GM19397 (cell line): ENCODE results near the gene SURF2.
"Not testable (repeated sequence)": the region's sequence is repeated elsewhere in the genome, so short reads cannot be mapped to it uniquely, and the experiment has no call there.

Source experiments
- ATAC-seq: cut with Tn5 transposase; IDR thresholded peaks from one replicate; pipeline ENCODE4 v1.9.1; 2021; ENCODE audit warnings: mild to moderate bottlenecking, moderate library complexity; ENCODE audit not compliant: unreplicated experiment

Gene SURF2

DNA sequence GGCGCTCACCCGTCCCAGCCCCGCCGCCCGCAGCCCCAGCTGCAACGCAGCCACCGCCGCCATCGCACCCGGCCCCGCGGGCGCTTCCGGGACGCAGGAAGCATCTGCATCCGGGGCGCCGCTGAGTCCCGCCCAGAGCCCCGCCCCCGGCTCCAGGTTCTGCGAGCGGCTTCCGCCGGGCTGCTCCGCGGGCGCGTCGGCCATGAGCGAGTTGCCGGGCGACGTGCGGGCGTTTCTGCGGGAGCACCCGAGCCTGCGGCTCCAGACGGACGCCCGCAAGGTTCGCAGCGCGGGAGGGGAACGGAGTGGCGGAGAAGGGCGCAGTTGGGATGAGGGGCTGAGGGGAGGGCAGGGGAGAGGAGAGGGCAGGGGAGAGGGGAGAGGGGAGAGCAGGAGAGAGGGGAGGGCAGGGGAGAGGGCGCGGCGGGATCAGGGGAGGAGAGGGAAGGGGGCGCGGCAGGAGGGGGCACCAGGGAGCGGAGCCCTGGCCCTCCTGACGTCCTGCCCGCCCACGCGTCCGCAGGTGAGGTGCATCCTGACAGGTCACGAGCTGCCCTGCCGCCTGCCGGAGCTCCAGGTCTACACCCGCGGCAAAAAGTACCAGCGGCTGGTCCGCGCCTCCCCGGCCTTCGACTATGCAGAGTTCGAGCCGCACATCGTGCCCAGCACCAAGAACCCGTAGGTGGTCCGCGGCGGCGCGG is at the start of gene SURF2, which contains the start of gene SURF1:
SURF2 (plus strand) TSS at position 160 of the 701 bp plus-strand sequence; CDS start at position 203, 43 bp downstream.
SURF1 (minus strand) TSS at position 97 of the 701 bp plus-strand sequence; CDS start at position 63, 34 bp downstream.
- ATAC-seq, result peak; percentile 70

DNA sequence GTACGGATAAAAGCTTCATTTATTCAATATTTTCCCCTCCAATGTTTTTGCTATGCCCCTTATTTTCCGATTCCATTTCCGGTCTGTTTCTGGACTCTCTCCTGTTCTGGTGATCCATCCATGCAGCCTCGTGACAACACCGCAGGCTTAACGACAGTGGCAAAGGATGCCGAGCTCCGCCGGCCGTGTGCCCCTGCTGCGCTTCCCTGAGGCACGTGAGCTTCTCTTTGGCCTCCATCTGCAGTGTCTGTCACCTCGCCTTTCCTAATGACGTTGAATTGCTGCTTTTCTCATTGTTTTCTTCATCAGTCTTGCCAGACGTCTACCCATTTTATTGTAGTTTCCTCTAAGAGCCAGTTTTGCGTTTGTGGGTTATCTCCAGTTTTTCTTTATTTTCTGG is 49.0 kb upstream of the SURF2 start:
- ATAC-seq, result no peak

DNA sequence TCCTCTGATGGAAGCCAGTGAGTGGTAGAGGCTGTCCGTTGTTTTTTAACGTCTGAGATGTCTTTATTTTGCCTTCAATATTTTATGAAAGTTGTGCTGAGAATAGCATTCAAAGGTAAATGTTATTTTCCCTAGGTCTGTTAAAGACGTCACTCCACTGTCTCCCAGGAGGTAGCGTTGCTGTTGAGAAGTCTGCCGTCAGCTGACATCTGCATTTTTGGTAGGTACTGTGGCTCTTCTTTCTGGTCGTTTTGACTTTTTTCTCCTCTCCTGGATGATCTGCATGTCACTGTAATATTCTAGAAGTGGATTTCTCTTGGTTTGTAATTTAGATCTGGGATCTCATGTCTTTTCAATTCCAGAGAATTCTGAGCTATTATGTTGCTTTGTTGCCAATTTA is 46.7 kb upstream of the SURF2 start:
- ATAC-seq, result no peak

DNA sequence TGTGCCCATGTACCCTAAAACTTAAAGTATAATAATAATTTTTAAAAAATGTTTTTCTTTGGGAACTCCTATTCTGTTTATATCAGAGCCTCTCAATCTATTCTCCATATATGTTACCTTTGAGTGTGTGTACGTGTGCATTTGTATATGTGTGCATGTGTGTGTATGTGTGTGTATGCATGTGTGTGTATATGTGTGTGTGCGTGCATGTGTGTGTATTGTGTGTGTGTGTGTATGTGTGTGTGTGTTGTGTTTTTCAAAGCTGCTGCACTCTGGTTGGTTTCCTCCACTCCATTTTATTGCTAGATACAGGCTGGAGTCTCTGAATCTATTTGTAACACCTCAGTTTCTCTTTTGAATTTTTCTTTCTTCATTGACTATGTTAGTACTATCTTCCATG is 40.4 kb upstream of the SURF2 start:
- ATAC-seq, result no peak

DNA sequence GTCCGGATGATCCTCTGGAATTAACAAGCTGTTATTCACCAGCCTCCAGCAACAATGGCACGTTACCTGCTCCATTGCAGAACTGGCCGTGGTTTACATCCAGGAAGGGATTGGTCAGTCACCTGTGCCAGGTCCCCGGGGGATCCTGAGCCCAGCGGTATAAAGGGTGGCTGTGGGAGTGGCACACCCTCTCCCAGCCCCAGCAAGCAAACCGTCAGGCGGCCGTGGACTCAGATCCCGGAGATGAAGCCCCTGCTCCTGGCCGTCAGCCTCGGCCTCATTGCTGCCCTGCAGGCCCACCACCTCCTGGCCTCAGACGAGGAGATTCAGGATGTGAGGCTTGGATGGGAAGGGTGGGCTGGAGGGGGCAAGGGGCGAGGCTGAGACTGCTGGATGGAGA is 38.8 kb upstream of the SURF2 start:
- not testable (repeated sequence) for ATAC-seq

DNA sequence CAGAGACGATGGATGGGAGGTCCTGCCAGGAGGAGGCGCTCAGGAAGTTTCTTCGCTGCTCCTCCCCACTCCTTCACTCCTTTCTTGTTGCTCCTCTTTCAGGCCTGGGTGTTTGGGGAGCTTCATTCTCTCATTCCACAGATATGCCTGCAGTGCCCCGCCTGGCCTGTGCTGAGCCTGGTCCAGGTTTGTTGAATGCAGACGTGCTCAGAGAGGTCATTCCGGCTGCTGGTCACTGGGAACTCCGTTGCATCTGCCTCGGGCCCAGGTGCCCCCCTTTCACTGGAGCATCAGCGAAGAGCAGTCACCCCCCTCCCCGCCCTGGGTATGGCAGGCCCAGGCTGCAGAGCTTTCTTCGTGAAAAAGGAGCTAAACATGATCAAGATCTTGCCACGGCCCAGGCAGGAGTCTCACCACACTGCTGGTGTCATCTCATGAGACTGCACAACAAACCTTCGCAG is 35.9 kb upstream of the SURF2 start:
- ATAC-seq, result no peak

DNA sequence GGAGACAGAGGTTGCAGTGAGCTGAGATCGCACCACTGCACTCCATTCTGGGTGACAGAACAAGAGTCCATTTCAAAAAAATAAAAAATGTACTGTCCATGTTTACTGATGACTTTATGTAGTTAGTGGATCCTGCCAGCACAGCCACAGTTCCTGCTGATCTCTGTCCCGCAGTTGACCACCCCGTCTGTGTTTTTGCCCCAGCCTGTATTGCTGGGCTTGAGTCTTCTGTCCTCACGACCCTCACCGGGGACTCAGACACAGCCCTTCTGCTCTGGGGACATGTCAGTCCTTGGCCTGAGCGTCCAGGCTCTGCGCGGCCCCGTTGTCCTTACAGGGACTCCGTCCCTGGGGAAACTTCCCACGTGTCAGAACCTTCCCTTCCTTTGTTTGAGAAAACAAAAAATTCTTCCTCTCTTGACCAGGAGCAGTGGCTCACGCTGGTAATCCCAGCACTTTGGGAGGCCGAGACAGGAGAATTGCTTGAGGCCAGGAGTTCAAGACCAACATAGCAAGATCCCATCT is 34.9 kb upstream of the SURF2 start:
- ATAC-seq, result no peak

DNA sequence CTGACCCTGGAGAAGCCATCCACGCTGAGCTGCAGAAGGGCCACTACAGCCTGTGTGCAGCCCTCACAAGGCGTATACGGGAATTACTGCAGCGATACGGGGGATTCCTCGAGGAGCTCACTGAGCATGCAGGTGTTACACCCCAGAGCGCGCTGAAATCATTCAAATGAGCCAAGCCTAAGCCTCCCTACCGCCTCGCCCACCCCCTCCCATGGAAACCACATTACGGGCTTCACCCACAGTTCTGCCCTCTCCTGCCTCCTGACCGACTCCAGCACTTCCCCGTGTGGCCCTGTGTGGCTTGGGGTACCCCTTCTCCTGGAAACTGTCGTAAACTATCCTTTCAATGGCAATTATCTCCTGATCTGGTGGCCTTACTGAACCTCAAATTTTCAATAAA is 33.6 kb upstream of the SURF2 start:
- ATAC-seq, result no peak

DNA sequence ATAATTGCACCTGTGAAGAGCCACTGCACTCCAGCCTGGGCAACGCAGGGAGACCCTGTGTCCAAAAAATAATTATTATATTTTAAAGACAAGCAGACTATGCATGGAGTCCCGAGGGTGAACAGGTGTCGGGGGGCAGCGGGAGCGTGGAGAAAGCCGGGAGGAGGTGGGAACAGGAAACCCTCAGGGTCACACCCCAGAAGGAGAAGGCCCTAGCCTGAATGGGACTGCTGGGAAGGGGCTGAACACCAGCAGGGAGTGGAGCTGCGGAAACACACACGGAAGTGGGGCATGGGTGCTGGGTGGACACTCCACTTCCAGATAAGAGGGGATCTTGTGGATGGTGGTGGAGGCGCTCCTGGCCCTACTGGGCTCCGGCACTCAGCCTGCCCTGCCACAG is 33.1 kb upstream of the SURF2 start:
- ATAC-seq, result no peak

DNA sequence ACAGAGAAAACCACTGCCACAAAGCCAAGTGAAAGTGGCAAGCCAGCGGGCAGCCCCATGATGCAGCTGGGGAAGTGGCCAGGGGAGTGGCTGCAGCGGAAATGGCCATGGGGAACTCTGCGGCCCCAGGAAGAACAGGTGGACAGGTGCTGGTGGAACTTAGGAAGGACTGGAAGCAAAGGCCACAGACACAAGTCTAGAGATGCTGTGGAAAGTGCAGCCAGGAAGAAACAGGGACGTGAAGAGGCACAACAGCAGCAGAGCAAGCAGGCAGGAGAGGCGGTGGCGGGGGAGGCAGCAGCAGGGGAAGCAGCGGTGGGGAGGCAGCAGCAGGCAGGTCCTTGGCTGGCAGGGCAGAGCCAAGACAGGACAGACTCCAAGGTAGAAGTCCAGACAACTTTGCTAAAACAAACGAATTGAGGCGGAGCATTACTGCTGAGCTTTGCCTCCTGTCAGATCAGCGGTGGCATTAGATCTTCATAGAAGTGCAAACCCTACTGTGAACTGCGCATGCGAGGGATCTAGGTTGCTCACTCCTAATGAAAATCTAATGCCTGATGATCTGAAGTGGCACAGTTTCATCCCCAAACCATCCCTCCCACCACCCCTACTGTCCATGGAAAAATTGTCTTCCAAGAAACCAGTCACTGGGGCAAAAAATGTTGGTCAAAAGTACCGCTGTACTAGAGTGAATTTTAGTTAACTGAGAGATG is 32.2 kb upstream of the SURF2 start:
- no peak for ATAC-seq

DNA sequence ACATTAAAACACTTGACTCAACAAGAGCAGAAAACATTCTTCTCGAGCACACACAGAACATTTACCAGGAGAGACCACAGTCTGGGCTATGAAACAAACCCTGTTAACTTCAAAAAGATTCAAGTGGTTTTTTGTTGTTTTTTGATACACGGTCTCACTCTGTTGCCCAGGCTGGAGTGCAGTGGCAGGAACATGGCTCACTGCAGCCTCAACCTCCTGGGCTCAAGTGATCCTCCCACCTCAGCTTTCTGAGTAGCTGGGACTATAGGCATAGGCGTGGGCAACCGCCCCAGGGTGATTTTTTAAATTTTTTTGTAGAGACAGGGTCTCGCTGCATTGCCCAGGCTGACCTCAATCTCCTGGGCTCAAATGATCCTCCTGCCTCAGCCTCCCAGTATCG is 29.3 kb upstream of the SURF2 start:
- ATAC-seq, result not testable (repeated sequence)

DNA sequence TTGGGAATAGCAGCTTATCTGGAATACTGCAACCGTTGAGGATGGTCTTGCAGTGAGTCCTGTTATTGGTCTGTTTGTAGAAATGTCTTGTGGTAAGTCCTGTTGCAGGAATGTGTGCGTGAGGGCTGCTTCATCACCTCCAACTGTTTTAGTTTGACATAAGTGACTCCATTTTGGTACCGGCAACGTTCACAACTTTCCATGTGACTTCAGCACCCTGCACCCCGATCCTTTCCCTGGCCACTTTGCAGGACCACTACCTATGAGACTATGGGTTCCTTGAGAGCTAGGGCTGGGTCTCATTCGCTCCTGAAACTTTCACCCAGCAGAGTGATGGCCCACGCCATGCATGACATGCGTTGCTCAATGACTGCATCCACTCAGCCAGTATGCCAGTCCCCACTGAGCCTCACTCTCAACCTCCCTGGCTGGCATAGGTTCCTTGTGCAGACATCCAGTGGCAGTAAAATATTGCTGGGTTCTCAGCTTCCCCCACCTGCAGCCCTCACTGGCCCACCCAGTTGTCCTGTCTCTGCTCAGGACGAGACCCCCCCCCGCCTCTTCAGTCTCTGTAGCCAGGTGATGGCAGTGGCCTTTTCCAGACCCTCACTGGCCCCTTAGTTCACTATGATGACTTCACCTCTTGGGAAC is 28.4 kb upstream of the SURF2 start:
- ATAC-seq, result no peak

DNA sequence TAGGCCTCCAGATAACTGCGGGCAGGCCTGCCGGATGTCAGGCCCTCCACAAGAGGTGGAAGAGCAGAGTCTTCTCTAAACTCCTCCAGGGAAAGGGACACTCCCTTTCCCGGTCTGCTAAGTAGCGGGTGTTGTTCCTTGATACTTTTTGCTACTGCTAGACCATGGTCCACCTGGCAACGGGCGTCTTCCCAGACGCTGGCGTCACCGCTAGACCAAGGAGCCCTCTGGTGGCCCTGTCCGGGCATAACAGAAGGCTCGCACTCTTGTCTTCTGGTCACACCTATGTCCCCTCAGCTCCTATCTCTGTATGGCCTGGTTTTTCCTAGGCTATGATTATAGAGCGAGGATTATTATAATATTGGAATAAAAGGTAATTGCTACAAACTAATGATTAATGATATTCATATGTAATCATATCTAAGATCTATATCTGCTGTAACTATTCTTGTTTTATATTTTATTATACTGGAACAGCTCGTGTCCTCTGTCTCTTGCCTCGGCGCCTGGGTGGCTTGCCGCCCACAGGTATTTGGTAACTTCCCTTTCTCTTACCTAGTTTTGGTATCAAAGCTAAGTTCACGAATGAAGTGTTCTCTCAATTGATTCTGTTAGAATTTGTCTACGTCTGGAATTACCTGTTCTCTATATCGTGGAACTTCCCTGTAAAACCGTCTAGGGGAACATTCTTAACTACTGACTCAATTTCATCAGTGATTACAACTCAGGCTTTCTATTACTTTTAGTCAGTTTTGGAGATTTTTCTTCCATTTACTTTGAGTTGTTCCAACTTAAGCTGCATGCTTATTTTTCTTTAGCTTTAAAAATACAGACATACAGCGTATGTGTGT is 26.8 kb upstream of the SURF2 start:
- ATAC-seq, result not testable (repeated sequence)

DNA sequence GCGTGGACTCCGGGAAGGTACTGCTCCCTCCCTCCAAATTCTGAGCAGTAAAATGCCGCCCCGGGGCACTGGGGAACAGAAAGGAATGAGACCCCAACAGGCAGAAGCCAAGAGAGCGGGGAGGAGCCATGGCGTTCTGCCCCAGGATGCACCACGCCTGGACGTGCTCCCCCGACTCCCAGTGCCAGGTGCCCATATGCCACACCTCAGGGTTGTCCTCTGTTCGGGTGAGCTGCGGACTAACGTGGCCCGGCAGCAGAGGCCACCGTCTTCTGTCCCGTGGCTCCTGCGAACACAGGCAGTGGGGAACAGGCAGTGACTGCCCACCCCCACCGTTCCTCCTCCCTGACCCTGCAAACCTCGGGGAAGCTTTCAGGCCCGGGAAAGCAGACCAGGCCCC is 25.1 kb upstream of the SURF2 start:
- no peak for ATAC-seq

DNA sequence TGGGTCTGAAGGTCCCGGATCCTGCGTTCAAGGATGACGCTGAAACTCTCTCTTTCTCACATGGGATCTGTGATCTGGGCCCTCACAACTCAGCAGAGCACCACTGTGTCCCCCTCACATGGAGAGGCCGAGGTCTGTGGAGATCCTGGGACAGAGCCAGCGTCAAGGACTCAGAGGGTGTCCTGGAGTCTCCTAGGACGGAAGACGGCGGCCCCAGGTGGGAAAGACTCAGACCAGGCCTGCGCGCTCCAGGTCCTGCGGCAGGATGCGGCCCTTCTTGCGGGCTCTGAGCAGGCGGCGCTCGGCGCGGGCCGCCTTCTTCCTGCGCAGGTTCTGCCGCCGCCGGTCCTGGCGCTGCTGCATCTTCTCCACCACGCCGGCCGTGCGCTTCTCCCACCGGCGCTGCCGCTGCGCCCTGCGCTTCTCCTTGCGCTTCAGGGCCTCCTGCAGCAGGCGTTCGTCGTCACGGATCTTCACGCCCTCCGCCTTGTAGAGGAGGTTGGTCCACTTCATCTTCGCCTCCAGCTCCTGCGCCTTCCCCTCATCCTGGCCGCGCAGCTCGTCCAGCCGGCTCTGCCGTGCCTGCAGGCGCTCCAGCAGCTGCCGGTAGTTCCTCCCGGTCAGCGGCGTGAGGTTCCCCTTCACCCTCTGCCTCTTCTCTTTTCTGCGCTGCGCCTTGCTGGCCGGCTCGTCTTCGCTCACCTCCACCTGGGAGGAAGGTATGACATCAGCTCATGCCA is 24.5 kb upstream of the SURF2 start:
- ATAC-seq, result no peak

DNA sequence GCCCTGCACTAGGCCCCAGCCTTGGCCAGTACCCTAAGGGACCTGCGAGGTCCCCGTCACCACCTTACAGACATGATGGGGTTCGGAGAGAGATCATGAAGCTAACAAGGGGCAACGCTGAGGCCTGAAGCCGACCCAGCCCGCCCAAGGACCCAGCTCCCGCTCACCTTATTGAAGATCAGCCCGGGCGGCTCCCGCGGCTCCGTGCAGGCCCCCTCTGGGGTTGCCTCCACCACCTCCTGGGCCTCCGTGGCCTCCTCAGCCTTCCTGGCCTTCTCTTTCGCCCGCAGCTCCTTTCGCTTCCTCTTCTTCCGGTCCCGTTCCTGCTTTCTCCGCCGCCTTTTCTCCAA is 24.0 kb upstream of the SURF2 start:
- no peak for ATAC-seq

DNA sequence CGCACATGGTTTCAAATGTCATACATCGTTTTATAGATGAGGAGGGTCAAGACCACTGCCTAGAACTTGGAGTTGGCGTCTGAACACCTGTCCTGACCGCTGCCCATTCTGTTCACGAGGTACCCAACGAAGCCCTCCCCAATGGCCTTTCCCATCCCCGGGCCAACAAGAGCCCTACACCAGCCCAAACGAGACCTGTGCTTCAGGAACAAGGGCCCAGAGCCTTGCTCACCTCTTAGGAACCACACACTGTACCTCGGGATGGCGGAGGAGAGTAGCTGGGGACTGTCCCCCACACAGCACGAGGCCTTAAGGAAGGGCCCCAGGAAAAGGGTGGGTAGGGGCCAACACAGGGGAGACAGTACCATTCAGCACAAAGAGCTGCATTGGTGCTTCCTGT is 23.3 kb upstream of the SURF2 start:
- no peak for ATAC-seq

DNA sequence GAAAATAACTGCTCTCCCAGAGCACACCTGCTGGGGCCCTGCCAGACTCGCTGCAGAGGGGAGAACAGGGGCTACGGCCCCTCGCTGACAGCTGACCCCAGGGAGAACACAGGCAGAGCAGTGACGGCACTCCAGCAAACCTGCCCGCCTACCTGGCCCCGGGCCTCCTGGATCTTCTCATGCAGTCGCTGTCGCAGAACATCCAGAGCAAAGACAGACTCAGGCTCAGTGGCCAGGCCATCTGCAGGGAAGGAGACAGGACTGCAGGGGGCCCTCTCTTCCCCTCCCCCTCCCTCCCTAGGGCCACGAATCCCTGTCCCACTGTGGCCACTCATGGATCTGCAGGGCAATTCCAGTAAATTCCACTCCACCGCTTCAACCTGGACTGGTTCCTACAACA is 22.8 kb upstream of the SURF2 start:
- ATAC-seq, result no peak

DNA sequence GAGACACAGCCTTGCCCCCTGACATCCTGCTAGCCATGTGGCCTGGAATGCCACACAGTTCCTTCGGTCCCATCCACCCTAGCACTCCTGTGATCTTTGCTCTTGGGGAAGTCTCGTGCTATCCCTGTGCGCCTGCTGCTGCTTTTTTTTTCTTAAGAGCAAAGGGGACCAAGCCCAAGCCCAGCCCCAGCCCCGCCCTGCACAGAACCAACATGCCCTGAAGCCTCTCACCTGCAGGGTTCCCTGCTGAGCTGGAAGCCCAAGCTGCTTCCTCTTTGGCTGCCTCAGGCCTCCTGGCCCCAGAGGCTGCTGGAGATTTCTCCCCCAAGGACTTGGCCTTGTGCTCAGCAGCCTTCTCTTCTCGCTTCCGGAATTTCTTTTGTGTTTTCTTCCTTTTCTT is 22.2 kb upstream of the SURF2 start:
- ATAC-seq, result no peak

DNA sequence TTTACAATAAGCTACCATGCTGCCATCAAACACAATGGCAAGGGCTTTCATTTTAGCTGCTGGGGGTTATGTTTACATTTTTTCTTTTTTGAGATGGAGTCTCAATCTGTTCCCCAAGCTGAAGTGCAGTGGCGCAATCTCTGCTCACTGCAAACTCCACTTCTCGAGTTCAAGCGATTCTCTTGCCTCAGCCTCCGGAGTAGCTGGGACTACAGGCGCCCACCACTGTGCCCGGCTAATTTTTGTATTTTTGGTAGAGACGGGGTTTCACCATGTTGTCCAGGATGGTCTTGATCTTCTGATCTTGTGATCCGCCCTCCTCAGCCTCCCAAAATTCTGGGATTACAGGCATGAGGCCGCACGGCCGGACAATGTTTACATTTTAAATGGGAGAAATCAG is 21.5 kb upstream of the SURF2 start:
- not testable (repeated sequence) for ATAC-seq
